Colonic mucosa (tissue), 4 donors: Measurements from ENCODE around the gene MYLK. TPM values are rescaled to one million over a fixed set of nuclear protein-coding genes. Genes with fewer than 3 reads are reported as not detected.

ENCODE experiments used
- DNase-seq: peaks from one replicate; pipeline ENCODE4 v3.0.0-alpha.2; 2020
- H3K27ac ChIP-seq: fragments of 200-600 bp; one replicate; pipeline ENCODE4 v1.8.0; 2021
- H3K27me3 ChIP-seq: fragments of 200-600 bp; one replicate; pipeline ENCODE4 v1.8.0; 2021
- H3K36me3 ChIP-seq: fragments of 200-600 bp; one replicate; pipeline ENCODE4 v1.8.0; 2021
- H3K4me1 ChIP-seq: fragments of 200-600 bp; one replicate; pipeline ENCODE4 v1.8.0; 2021; ENCODE audit warnings: mild to moderate bottlenecking
- H3K4me3 ChIP-seq: fragments of 200-600 bp; one replicate; pipeline ENCODE4 v1.8.0; 2021
- H3K9ac ChIP-seq, 2 donors: one replicate each; pipeline ENCODE4 v1.7.0; 2013; ENCODE audit warnings: control low read depth in 2 of 2, low read depth in 2 of 2, low read length in 2 of 2
- H3K9me3 ChIP-seq: fragments of 200-600 bp; one replicate; pipeline ENCODE4 v1.8.0; 2021
- intact Hi-C: fragments of 100-400 bp; cut with DNase I; formaldehyde crosslinking; loops from one replicate; pipeline ENCODE4 v1.14.1; 2022
- total RNA-seq, 2 donors: library from RNA; stranded (reverse); fragmentation: NEBNext Ultra II Directional in 1 of 2; extraction: Animal tissue kit (Norgen Biotek cat#: 25700) in 1 of 2; gene quantifications; one replicate each; pipeline ENCODE4 v1.2.1, GENCODE V29; 2021
- TF ChIP-seq, protein P1 (sequence below): fragments of 200-600 bp; IDR thresholded peaks from one replicate; pipeline ENCODE4 v1.8.0; 2022; ENCODE audit warnings: antibody characterized with exemption, mild to moderate bottlenecking
- donor health status: healthy.
- donor health status: DM: no; HTN: no; CAD: no.
- donor health status: DM: no; HTN: no; CAD: no.

The MYLK gene
- total RNA-seq, 2 donors from 2014 or later = 58.8 to 267 TPM

GRCh38 chr3:123818324-123818920 lies 65.7 kb downstream of the MYLK start:
- no peak overlapping the region for H3K9ac ChIP-seq
- no peaks in the 10 kb centered on the region for H3K4me1 ChIP-seq
- no peak for DNase-seq
- H3K27me3 ChIP-seq = no peaks in the 10 kb centered on the region
- H3K9me3 ChIP-seq = no peaks in the 10 kb centered on the region
- TF ChIP-seq, protein P1, sequence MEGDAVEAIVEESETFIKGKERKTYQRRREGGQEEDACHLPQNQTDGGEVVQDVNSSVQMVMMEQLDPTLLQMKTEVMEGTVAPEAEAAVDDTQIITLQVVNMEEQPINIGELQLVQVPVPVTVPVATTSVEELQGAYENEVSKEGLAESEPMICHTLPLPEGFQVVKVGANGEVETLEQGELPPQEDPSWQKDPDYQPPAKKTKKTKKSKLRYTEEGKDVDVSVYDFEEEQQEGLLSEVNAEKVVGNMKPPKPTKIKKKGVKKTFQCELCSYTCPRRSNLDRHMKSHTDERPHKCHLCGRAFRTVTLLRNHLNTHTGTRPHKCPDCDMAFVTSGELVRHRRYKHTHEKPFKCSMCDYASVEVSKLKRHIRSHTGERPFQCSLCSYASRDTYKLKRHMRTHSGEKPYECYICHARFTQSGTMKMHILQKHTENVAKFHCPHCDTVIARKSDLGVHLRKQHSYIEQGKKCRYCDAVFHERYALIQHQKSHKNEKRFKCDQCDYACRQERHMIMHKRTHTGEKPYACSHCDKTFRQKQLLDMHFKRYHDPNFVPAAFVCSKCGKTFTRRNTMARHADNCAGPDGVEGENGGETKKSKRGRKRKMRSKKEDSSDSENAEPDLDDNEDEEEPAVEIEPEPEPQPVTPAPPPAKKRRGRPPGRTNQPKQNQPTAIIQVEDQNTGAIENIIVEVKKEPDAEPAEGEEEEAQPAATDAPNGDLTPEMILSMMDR = no peak
- H3K36me3 ChIP-seq = no peaks in the 10 kb centered on the region
- no peak overlapping the region for H3K27ac ChIP-seq
- no peak overlapping the region for H3K4me3 ChIP-seq
- intact Hi-C loops = no loop called here

DNA sequence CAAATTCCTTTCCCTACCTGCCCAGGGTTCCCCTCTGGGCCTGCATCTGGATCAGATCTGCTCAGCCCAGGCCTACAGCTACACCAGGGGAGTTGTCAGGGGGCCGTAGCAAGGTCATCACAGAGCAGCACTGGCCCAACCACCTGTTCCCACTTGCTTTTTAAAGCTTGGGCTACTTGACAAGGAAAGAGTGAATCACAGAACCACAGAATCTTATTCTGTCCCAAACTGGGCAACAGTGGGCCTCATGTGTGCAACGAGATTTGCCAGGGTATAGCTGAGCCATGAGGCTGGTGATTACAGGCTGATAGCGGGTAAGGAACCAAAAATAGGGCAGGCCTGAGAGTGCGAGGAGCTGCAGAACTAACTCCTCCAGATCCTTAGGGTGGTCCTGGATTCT lies 66.7 kb downstream of the MYLK start:
- H3K4me1 ChIP-seq = no peaks in the 10 kb centered on the region
- TF ChIP-seq, protein P1 = no peak
- no peak overlapping the region for H3K9ac ChIP-seq
- no peak for DNase-seq
- no peaks in the 10 kb centered on the region for H3K36me3 ChIP-seq
- intact Hi-C loops = no loop called here
- no peaks in the 10 kb centered on the region for H3K9me3 ChIP-seq
- no peaks in the 10 kb centered on the region for H3K27me3 ChIP-seq
- H3K4me3 ChIP-seq = no peak overlapping the region
- H3K27ac ChIP-seq = peak overlapping the region; percentile 11

GRCh38 chr3:123816673-123817207 lies 67.4 kb downstream of the MYLK start:
- H3K9ac ChIP-seq = no peak overlapping the region
- intact Hi-C loops = no loop called here
- no peak for DNase-seq
- no peaks in the 10 kb centered on the region for H3K4me1 ChIP-seq
- H3K27me3 ChIP-seq = no peaks in the 10 kb centered on the region
- no peaks in the 10 kb centered on the region for H3K9me3 ChIP-seq
- peak overlapping the region; percentile 17 for H3K27ac ChIP-seq
- no peak overlapping the region for H3K4me3 ChIP-seq
- TF ChIP-seq, protein P1 = no peak
- H3K36me3 ChIP-seq = no peaks in the 10 kb centered on the region

- no peak overlapping the region for H3K9ac ChIP-seq
- TF ChIP-seq, protein P1 = no peak
- intact Hi-C loops = no loop called here
- no peak for DNase-seq
- H3K27me3 ChIP-seq = no peaks in the 10 kb centered on the region
- H3K27ac ChIP-seq = no peak overlapping the region
- H3K4me1 ChIP-seq = no peaks in the 10 kb centered on the region
- H3K4me3 ChIP-seq = no peak overlapping the region
- no peaks in the 10 kb centered on the region for H3K9me3 ChIP-seq
- H3K36me3 ChIP-seq = no peaks in the 10 kb centered on the region
These were observed 68.2 kb downstream of the MYLK start for GRCh38 chr3:123815981-123816380.

DNA sequence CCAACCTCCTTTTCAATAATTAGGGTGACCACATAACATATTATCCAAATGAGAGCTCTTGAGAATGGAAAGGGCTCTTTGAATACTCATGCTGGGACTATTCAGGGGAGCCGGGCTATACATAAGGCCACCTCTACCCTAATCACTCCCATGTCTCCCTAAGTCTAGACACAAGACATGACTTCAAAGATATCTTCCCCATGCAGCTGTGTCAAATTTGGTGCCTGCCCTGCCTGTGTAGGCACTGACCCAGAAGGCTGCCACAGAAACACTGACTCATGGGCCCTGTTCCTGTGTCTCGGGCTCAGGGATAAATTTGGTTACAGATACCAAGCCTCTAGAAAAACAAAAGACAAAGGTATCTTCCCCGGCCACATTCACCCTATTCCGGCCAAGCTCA lies 70.3 kb downstream of the MYLK start:
- Histone ChIP-seq H3K27ac (no peak overlapping the region), H3K4me1 (no peaks in the 10 kb centered on the region), H3K9ac (no peak overlapping the region), H3K4me3 (no peak overlapping the region), H3K9me3 (no peaks in the 10 kb centered on the region), H3K27me3 (no peaks in the 10 kb centered on the region), H3K36me3 (no peaks in the 10 kb centered on the region)
- no peak for DNase-seq
- intact Hi-C loops = no loop called here
- TF ChIP-seq, protein P1 = no peak
